ENCODE data around the gene AURKB. TPM values are rescaled to one million over a fixed set of nuclear protein-coding genes. Genes with fewer than 3 reads are reported as not detected.

The AURKB gene
- total and polyA plus RNA-seq, 2 of the 13 experiments (the other 11 are each of a cell fraction or from before 2014, with no cell fraction given), result 29.5 to 75.3 TPM

DNA sequence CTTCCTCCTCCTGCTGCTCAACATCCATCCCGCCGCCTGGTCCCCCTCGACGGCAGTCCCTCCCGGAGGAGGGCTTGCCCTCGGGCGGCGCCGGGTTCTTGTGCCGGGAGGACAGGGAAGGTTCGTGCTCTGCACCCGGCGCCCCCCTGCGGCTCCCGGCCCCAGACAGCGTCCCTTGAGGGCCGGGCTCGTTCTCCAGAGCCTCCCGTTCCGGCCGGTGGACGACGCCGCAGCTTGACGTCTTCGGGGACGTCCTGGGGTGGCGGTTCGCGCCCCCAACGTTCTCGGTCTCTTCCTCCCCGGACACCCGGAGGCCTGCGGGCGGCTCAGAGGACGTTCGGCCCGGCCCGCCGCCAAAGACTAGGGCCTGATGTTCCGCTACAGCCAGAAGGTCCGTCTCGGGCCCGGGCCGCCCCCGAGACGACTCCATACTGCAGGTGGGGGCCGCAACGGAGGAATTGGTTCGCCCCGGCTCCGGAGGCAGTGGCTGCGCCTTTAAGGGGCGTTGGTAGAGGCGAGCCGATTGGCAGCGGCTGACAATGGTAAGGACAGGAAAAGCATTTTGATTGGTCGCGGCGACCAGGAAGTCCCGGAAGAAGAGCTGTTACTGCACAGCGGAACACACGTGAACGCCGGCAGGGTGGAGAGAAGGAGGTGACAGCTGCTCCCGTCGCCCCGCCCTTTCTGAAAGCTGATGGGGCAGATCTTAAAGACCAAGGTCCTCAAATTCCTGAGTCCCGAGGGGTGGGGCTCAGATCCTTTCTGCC is 20.5 kb downstream of the AURKB start, which contains the start of gene BORCS6 (continued):
- TF ChIP-seq IKZF5 (CRISPR knock-in tag; IDR thresholded peaks at IDR 0.05) (peak; percentile 51), KLF13 (CRISPR knock-in tag; IDR thresholded peaks at IDR 0.05) (no peak), KDM5A (IDR thresholded peaks at IDR 0.05; ENCODE audit: borderline replicate concordance, low read length) (no peak), ZNF768 (CRISPR knock-in tag; IDR thresholded peaks at IDR 0.05) (no peak), TRIM24 (CRISPR knock-in tag; IDR thresholded peaks at IDR 0.05) (no peak), ZNF703 (CRISPR knock-in tag; IDR thresholded peaks at IDR 0.05; ENCODE audit: borderline replicate concordance) (no peak), RBAK (CRISPR knock-in tag; IDR thresholded peaks at IDR 0.05) (no peak), ZNF503 (CRISPR knock-in tag; IDR thresholded peaks at IDR 0.05) (no peak), ZNF546 (CRISPR knock-in tag; conservative IDR thresholded peaks at IDR 0.05) (0 out of 2 replicates have a peak, but pooled peaks have one; percentile 68), THYN1 (CRISPR knock-in tag; IDR thresholded peaks at IDR 0.05; ENCODE audit: borderline replicate concordance, low read depth) (no peak), AKAP8 (CRISPR knock-in tag; IDR thresholded peaks at IDR 0.05) (no peak), ZNF160 (CRISPR knock-in tag; IDR thresholded peaks at IDR 0.05) (no peak), GABPA (IDR thresholded peaks at IDR 0.05; ENCODE audit: low read depth, low read length) (peak; percentile 45), GABPA (CRISPR knock-in tag; IDR thresholded peaks at IDR 0.05; ENCODE audit: low read depth) (peak; percentile 84), CENPX (CRISPR knock-in tag; IDR thresholded peaks at IDR 0.05) (no peak), ZNF430 (CRISPR knock-in tag; IDR thresholded peaks at IDR 0.05) (peak; percentile 47; the same call in 1 of the 2 replicates), TAF1 (CRISPR knock-in tag; IDR thresholded peaks at IDR 0.05) (peak; percentile 60), PAWR (CRISPR knock-in tag; IDR thresholded peaks at IDR 0.05; ENCODE audit: borderline replicate concordance) (no peak), ZNF276 (CRISPR knock-in tag; IDR thresholded peaks at IDR 0.05; ENCODE audit: low read depth) (peak; percentile 62; the same call in 1 of the 2 replicates), MED8 (CRISPR knock-in tag; IDR thresholded peaks at IDR 0.05; ENCODE audit: insufficient replicate concordance) (peak; percentile 68), ZNF484 (CRISPR knock-in tag; IDR thresholded peaks at IDR 0.05; ENCODE audit: borderline replicate concordance, low read depth) (no peak), ZNF570 (CRISPR knock-in tag; IDR thresholded peaks at IDR 0.05; ENCODE audit: borderline replicate concordance) (no peak), ZNF512 (CRISPR knock-in tag; IDR thresholded peaks at IDR 0.05) (no peak), SMYD3 (CRISPR knock-in tag; IDR thresholded peaks at IDR 0.05) (0 out of 2 replicates have a peak, but pooled peaks have one; percentile 46)

Measured in HepG2 (cell line).